ENCODE results near the gene IPO5. TPM values are rescaled to one million over a fixed set of nuclear protein-coding genes. Genes with fewer than 3 reads are reported as not detected.

The IPO5 gene
- total and polyA plus RNA-seq, 12 donors, result 20.1 to 87.2 (median 74.0) TPM

- H3K27me3 ChIP-seq, result no peaks in the 10 kb centered on the region
- H3K36me3 ChIP-seq (replicated peaks in 1 of 2), result peaks cover 0 to 5% of the 10 kb centered on the region in 2 donors
- intact Hi-C loops (cut with DNase I), result no loop called here
- H3K4me1 ChIP-seq (replicated peaks in 1 of 2), result peaks cover 0 to 3% of the 10 kb centered on the region in 2 donors
- H3K4me3 ChIP-seq, result no peak overlapping the region
- no peaks in the 10 kb centered on the region for H3K9me3 ChIP-seq (replicated peaks in 1 of 3)
- DNase-seq, result no peak
- H3K27ac ChIP-seq, result no peak overlapping the region
- TF ChIP-seq CTCF (IDR thresholded peaks at IDR 0.05) (no peak), POLR2A (IDR thresholded peaks at IDR 0.05) (no peak)
- 88 to 96% (median 93%) methylated on average over 7 of the region's 7 CpGs for WGBS, 4 donors
Measured at GRCh38 chr13:98025480-98026025, 72.1 kb downstream of the IPO5 start.

- intact Hi-C loops (cut with DNase I), result no loop called here
- TF ChIP-seq CTCF (IDR thresholded peaks at IDR 0.05) (no peak), POLR2A (IDR thresholded peaks at IDR 0.05) (no peak)
- peak in 5 of 7 donors; percentile 13 to 55 (median 27) for DNase-seq
- Histone ChIP-seq H3K36me3 (replicated peaks in 1 of 2) (no peaks in the 10 kb centered on the region), H3K4me3 (no peak overlapping the region), H3K4me1 (replicated peaks in 1 of 2) (peaks cover 0 to 3% of the 10 kb centered on the region in 2 donors), H3K27ac (no peak overlapping the region), H3K27me3 (no peaks in the 10 kb centered on the region), H3K9me3 (replicated peaks in 1 of 3) (no peaks in the 10 kb centered on the region)
- WGBS, 4 donors, result 48 to 79% (median 61%) methylated on average over 3 of the region's 3 CpGs
Measured at GRCh38 chr13:98026457-98026857, 73.0 kb downstream of the IPO5 start.

GRCh38 chr13:98032168-98032567 is 78.7 kb downstream of the IPO5 start:
- Histone ChIP-seq H3K4me1 (replicated peaks in 1 of 2) (no peaks in the 10 kb centered on the region), H3K27me3 (no peaks in the 10 kb centered on the region), H3K4me3 (no peak overlapping the region), H3K36me3 (replicated peaks in 1 of 2) (no peaks in the 10 kb centered on the region), H3K27ac (no peak overlapping the region), H3K9me3 (replicated peaks in 1 of 3) (no peaks in the 10 kb centered on the region)
- WGBS, 4 donors, result 74 to 89% (median 84%) methylated on average over 5 of the region's 5 CpGs
- TF ChIP-seq POLR2A (IDR thresholded peaks at IDR 0.05) (no peak), CTCF (IDR thresholded peaks at IDR 0.05) (no peak)
- intact Hi-C loops (cut with DNase I), result no loop called here
- DNase-seq, result no peak

- intact Hi-C loops (cut with DNase I), result no loop called here
- Histone ChIP-seq H3K4me1 (replicated peaks in 1 of 2) (no peaks in the 10 kb centered on the region), H3K27ac (no peak overlapping the region), H3K4me3 (no peak overlapping the region), H3K36me3 (replicated peaks in 1 of 2) (no peaks in the 10 kb centered on the region), H3K27me3 (no peaks in the 10 kb centered on the region), H3K9me3 (replicated peaks in 1 of 3) (no peaks in the 10 kb centered on the region)
- 58 to 66% (median 60%) methylated on average over 19 of the region's 19 CpGs for WGBS, 4 donors
- peak; percentile 25 to 61 (median 41) for DNase-seq
- TF ChIP-seq POLR2A (IDR thresholded peaks at IDR 0.05) (no peak), CTCF (IDR thresholded peaks at IDR 0.05) (peak in 5 of 6 experiments; percentile 19 to 50 (median 33))
Measured at GRCh38 chr13:98033277-98034247, 80.1 kb downstream of the IPO5 start.

Data from adrenal gland (tissue), 12 donors.